ENCODE data around the gene CACNB4. TPM values are rescaled to one million over a fixed set of nuclear protein-coding genes. Genes with fewer than 3 reads are reported as not detected.
A peak's percentile ranks its signal among the peaks of the same experiment; 100 is the strongest.

The CACNB4 gene
- total RNA-seq, 3 donors from 2014 or later: 1.6 to 17.7 (median 11.5) TPM

GRCh38 chr2:151828143-151828889, 270.5 kb downstream of the CACNB4 start, which contains the start of gene ARL5A:
Gene ARL5A, minus strand, starts transcription at chr2:151828421. Its CDS starts 245 bp downstream, at chr2:151828176.
- intact Hi-C loops (cut with DNase I; ENCODE audit: low total_unique reads): no loop called here
- Histone ChIP-seq H3K27ac (peak within 1 kb of the TSS; percentile 89), H3K4me1 (peaks cover 0 to 13% of the 10 kb centered on the region in 2 donors), H3K27me3 (no peaks in the 10 kb centered on the region), H3K36me3 (no peaks in the 10 kb centered on the region), H3K9me3 (no peaks in the 10 kb centered on the region), H3K4me3 (peak within 1 kb of the TSS; percentile 91 to 95 (median 92))
- peak; percentile 93 to 95 for DNase-seq (ENCODE audit: low spot score in 2 of 2)
- TF ChIP-seq CTCF (IDR thresholded peaks at IDR 0.05): no peak
- peak; percentile 65 to 84 (median 69) for TF ChIP-seq POLR2AphosphoS5 (IDR thresholded peaks at IDR 0.05)
- TF ChIP-seq POLR2A (IDR thresholded peaks at IDR 0.05): peak; percentile 17

- H3K27me3 ChIP-seq: no peaks in the 10 kb centered on the region
- peak overlapping the region; percentile 89 for H3K27ac ChIP-seq
- DNase-seq (ENCODE audit: low spot score in 2 of 2): peak in 1 of 2 donors; percentile 19
- H3K36me3 ChIP-seq: no peaks in the 10 kb centered on the region
- intact Hi-C loops (cut with DNase I; ENCODE audit: low total_unique reads): no loop called here
- H3K4me1 ChIP-seq: peaks cover 0 to 13% of the 10 kb centered on the region in 2 donors
- no peaks in the 10 kb centered on the region for H3K9me3 ChIP-seq
- TF ChIP-seq CTCF (IDR thresholded peaks at IDR 0.05): no peak
- TF ChIP-seq POLR2AphosphoS5 (IDR thresholded peaks at IDR 0.05): no peak
- no peak for TF ChIP-seq POLR2A (IDR thresholded peaks at IDR 0.05)
- H3K4me3 ChIP-seq: peak overlapping the region; percentile 91 to 95 (median 92)
Measured at GRCh38 chr2:151827564-151828142, 271.2 kb downstream of the CACNB4 start.

GRCh38 chr2:151826737-151827157, 272.1 kb downstream of the CACNB4 start:
- peak overlapping the region in 1 of 2 donors; percentile 89 for H3K27ac ChIP-seq
- DNase-seq (ENCODE audit: low spot score in 2 of 2): no peak
- no peaks in the 10 kb centered on the region for H3K36me3 ChIP-seq
- H3K4me3 ChIP-seq: peak overlapping the region; percentile 91 to 95 (median 92)
- peaks cover 0 to 13% of the 10 kb centered on the region in 2 donors for H3K4me1 ChIP-seq
- intact Hi-C loops (cut with DNase I; ENCODE audit: low total_unique reads): no loop called here
- no peaks in the 10 kb centered on the region for H3K27me3 ChIP-seq
- no peaks in the 10 kb centered on the region for H3K9me3 ChIP-seq
- TF ChIP-seq POLR2AphosphoS5 (IDR thresholded peaks at IDR 0.05) (no peak), CTCF (IDR thresholded peaks at IDR 0.05) (no peak), POLR2A (IDR thresholded peaks at IDR 0.05) (no peak)

GRCh38 chr2:151824886-151825285, 274.0 kb downstream of the CACNB4 start:
- peaks cover 0 to 13% of the 10 kb centered on the region in 2 donors for H3K4me1 ChIP-seq
- intact Hi-C loops (cut with DNase I; ENCODE audit: low total_unique reads): no loop called here
- no peak overlapping the region for H3K27ac ChIP-seq

More at GRCh38 chr2:151824886-151825285, 274.0 kb downstream of the CACNB4 start:
- DNase-seq (ENCODE audit: low spot score in 2 of 2): no peak
- Histone ChIP-seq H3K27me3 (no peaks in the 10 kb centered on the region), H3K4me3 (no peak overlapping the region), H3K36me3 (no peaks in the 10 kb centered on the region), H3K9me3 (no peaks in the 10 kb centered on the region)
- TF ChIP-seq CTCF (IDR thresholded peaks at IDR 0.05) (no peak), POLR2A (IDR thresholded peaks at IDR 0.05) (no peak), POLR2AphosphoS5 (IDR thresholded peaks at IDR 0.05) (no peak)

Measured in breast epithelium (tissue), 4 donors.